ENCODE data around the gene FLCN. TPM values are rescaled to one million over a fixed set of nuclear protein-coding genes. Genes with fewer than 3 reads are reported as not detected.

FLCN gene
- total and polyA plus RNA-seq, 10 of the 15 experiments (the other 5 are each of a cell fraction or from before 2014, with no cell fraction given) = 1.1 to 24.7 (median 10.4) TPM

- FAIRE-seq = no peak
Observed at GRCh38 chr17:17220529-17220928, 16.4 kb downstream of the FLCN start.

GRCh38 chr17:17217995-17218394 is 19.0 kb downstream of the FLCN start:
- FAIRE-seq (no peak), DNase-seq (ENCODE audit: low read depth, low spot score) (no peak), ATAC-seq (no peak)
- Histone ChIP-seq H3K4me2 (ENCODE audit: control insufficient read depth, insufficient read depth) (no peak overlapping the region), H3K27ac (ENCODE audit: control insufficient read depth, insufficient read depth) (no peak overlapping the region), H3K36me3 (ENCODE audit: control insufficient read depth in 2 of 2, insufficient read depth in 2 of 2, low read length in 1 of 2) (peaks cover 17 to 31% of the 10 kb centered on the region in 2 experiments), H3K4me1 (ENCODE audit: control insufficient read depth, insufficient read depth, low read length) (no peaks in the 10 kb centered on the region), H3K27me3 (replicated peaks in 1 of 2; ENCODE audit: control insufficient read depth in 2 of 2, insufficient read depth in 2 of 2, low read length in 1 of 2) (no peaks in the 10 kb centered on the region), H4K20me1 (ENCODE audit: control insufficient read depth, insufficient read depth) (no peaks in the 10 kb centered on the region), H3K9ac (ENCODE audit: control insufficient read depth, insufficient read depth, low read length) (no peak overlapping the region), H2AFZ (ENCODE audit: control insufficient read depth, low read depth, low read length) (no peak overlapping the region), H3K9me3 (replicated peaks; ENCODE audit: control insufficient read depth, insufficient read depth, low read length) (no peaks in the 10 kb centered on the region), H3K79me2 (ENCODE audit: control insufficient read depth, insufficient read depth, low read length) (no peaks in the 10 kb centered on the region), H3K4me3 (no peak overlapping the region)
- TF ChIP-seq TBL1XR1 (IDR thresholded peaks at IDR 0.05; ENCODE audit: low read depth, low read length) (no peak), ZNF384 (IDR thresholded peaks at IDR 0.05; ENCODE audit: borderline replicate concordance, low read depth, low read length) (no peak), ZNF622 (IDR thresholded peaks at IDR 0.05) (no peak), SREBF1 (IDR thresholded peaks at IDR 0.05; ENCODE audit: low read length) (no peak), FOXM1 (IDR thresholded peaks at IDR 0.05; ENCODE audit: low read depth, low read length) (no peak), SMARCA5 (IDR thresholded peaks at IDR 0.05) (no peak), GATAD2B (conservative IDR thresholded peaks at IDR 0.05; ENCODE audit: low read depth) (no peak), LARP7 (IDR thresholded peaks at IDR 0.05) (no peak), NR2C2 (IDR thresholded peaks at IDR 0.05; ENCODE audit: borderline replicate concordance, control insufficient read depth, insufficient read length, low read depth) (no peak)
- POLR2A ChIA-PET = no interaction called here
- in situ Hi-C loops (cut with MboI) (no loop called here), intact Hi-C loops (cut with micrococcal nuclease; ENCODE audit: unreplicated experiment) (no loop called here)
- BruUV-seq (replicated peaks) = no TSS peak
- CTCF ChIA-PET = no interaction called here
- RAD21 ChIA-PET (ENCODE audit: unreplicated experiment) = no interaction called here
- SMC1A ChIA-PET (ENCODE audit: uncharacterized antibody, unreplicated experiment) = no interaction called here
- 98% methylated on average over 3 of the region's 3 CpGs for WGBS (ENCODE audit: insufficient coverage, insufficient replicate concordance, low lambda C conversion rate, missing lambda C conversion rate)

More at GRCh38 chr17:17220529-17220928, 16.4 kb downstream of the FLCN start:
- ChIA-PET POLR2A (interaction anchor here (1.3 kb wide), 1 partner anchor 9 kb away, joined by 3 read pairs; no protein-coding TSS in a partner anchor), SMC1A (ENCODE audit: uncharacterized antibody, unreplicated experiment) (no interaction called here), RAD21 (ENCODE audit: unreplicated experiment) (no interaction called here), CTCF (no interaction called here)
- Histone ChIP-seq H3K9ac (ENCODE audit: control insufficient read depth, insufficient read depth, low read length) (no peak overlapping the region), H4K20me1 (ENCODE audit: control insufficient read depth, insufficient read depth) (no peaks in the 10 kb centered on the region), H3K27ac (ENCODE audit: control insufficient read depth, insufficient read depth) (no peak overlapping the region), H3K36me3 (ENCODE audit: control insufficient read depth in 2 of 2, insufficient read depth in 2 of 2, low read length in 1 of 2) (peaks cover 16 to 32% of the 10 kb centered on the region in 2 experiments; a peak in 3 of 4 replicates), H2AFZ (ENCODE audit: control insufficient read depth, low read depth, low read length) (no peak overlapping the region), H3K79me2 (ENCODE audit: control insufficient read depth, insufficient read depth, low read length) (no peaks in the 10 kb centered on the region), H3K4me1 (ENCODE audit: control insufficient read depth, insufficient read depth, low read length) (no peaks in the 10 kb centered on the region), H3K4me2 (ENCODE audit: control insufficient read depth, insufficient read depth) (no peak overlapping the region), H3K27me3 (replicated peaks in 1 of 2; ENCODE audit: control insufficient read depth in 2 of 2, insufficient read depth in 2 of 2, low read length in 1 of 2) (no peaks in the 10 kb centered on the region), H3K4me3 (no peak overlapping the region), H3K9me3 (replicated peaks; ENCODE audit: control insufficient read depth, insufficient read depth, low read length) (no peaks in the 10 kb centered on the region)
- no peak for DNase-seq (ENCODE audit: low read depth, low spot score)
- TF ChIP-seq NFYB (IDR thresholded peaks at IDR 0.05; ENCODE audit: insufficient read depth, low read depth, low read length) (no peak), CBX3 (IDR thresholded peaks at IDR 0.05; ENCODE audit: borderline replicate concordance, low read depth) (no peak), ESRRA (IDR thresholded peaks at IDR 0.05; ENCODE audit: low read length) (no peak), NR2F1 (conservative IDR thresholded peaks at IDR 0.05) (no peak), RCOR1 (conservative IDR thresholded peaks at IDR 0.05; ENCODE audit: low read depth, low read length) (no peak)
- 98% methylated on average over 8 of the region's 8 CpGs for WGBS (ENCODE audit: insufficient coverage, insufficient replicate concordance, low lambda C conversion rate, missing lambda C conversion rate)
- no peak for ATAC-seq
- intact Hi-C loops (cut with micrococcal nuclease; ENCODE audit: unreplicated experiment) = no loop called here
- BruUV-seq (replicated peaks) = no TSS peak
- in situ Hi-C loops (cut with MboI) = no loop called here
